Measurements from ENCODE around the gene SARNP.

Gene SARNP

GRCh38 chr12:55726971-55727370 lies 90.6 kb downstream of the SARNP start:
- no peak for TF ChIP-seq CTCF (IDR thresholded peaks at IDR 0.05; ENCODE audit: low read depth, low read length)
- no peak for DNase-seq (ENCODE audit: extremely low read depth, low read depth)

DNA sequence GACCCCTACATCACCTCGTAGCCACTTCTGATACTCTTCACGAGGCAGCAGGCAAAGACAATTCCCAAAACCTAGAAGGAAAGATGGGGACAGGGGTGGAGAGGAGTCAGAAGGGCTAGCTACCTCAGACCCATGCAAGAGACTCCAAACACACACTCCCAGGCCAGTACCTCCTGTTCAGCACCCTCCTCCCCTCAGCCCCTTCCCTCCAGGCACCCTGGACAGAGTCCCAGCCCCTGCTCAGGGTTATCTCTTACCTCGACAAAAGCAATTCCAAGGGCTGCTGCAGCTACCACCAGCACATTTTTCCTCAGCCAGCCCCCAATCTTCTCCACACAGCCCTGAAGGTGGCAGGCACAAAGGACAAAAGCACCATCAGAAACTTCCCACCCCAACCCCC lies 92.0 kb downstream of the SARNP start:
- DNase-seq (ENCODE audit: extremely low read depth, low read depth) = no peak
- TF ChIP-seq CTCF (IDR thresholded peaks at IDR 0.05; ENCODE audit: low read depth, low read length) = no peak

DNA sequence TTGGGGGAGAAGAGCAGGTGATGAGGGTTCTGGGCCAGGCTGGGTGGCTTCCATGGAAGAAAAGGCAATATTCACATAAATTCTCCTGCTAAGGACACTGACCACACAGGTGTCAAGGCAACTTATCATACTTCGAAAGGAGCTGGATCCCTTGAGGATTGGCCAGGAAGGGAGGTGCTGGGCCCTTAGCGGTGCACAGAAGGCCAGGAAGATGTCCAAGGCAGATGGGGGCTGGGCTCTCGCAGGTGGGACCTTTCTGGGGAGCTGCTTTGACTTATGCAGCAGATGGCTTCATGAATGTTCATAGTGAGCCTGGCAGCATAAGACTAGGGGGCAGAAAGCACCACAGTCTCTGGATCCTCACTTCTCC lies 92.6 kb downstream of the SARNP start:
- no peak for DNase-seq (ENCODE audit: extremely low read depth, low read depth)
- TF ChIP-seq CTCF (IDR thresholded peaks at IDR 0.05; ENCODE audit: low read depth, low read length) = no peak

GRCh38 chr12:55724226-55724939 lies 93.1 kb downstream of the SARNP start:
- DNase-seq (ENCODE audit: extremely low read depth, low read depth) = no peak
- TF ChIP-seq CTCF (IDR thresholded peaks at IDR 0.05; ENCODE audit: low read depth, low read length) = peak; percentile 68

GRCh38 chr12:55723516-55724225 lies 93.9 kb downstream of the SARNP start:
- DNase-seq (ENCODE audit: extremely low read depth, low read depth) = no peak
- TF ChIP-seq CTCF (IDR thresholded peaks at IDR 0.05; ENCODE audit: low read depth, low read length) = no peak

DNA sequence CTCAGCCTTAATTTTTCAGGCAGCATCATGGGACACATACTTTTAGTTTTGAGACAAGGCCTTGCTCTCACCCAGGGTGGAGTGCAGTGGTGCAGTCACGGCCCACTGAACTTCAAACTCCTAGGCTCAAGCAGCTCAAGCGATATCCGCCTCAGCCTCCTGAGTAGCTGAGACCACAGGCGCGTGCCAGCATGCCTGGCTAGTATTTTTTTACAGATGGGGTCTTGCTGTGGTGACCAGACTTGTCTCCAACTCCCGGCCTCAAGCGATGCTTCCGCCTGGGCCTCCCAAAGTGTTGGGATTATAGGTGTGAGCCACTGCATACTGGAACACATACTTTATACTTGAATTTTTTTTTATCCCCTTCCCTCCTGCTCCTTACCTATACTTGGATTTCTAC lies 94.6 kb downstream of the SARNP start:
- no peak for DNase-seq (ENCODE audit: extremely low read depth, low read depth)
- no peak for TF ChIP-seq CTCF (IDR thresholded peaks at IDR 0.05; ENCODE audit: low read depth, low read length)

DNA sequence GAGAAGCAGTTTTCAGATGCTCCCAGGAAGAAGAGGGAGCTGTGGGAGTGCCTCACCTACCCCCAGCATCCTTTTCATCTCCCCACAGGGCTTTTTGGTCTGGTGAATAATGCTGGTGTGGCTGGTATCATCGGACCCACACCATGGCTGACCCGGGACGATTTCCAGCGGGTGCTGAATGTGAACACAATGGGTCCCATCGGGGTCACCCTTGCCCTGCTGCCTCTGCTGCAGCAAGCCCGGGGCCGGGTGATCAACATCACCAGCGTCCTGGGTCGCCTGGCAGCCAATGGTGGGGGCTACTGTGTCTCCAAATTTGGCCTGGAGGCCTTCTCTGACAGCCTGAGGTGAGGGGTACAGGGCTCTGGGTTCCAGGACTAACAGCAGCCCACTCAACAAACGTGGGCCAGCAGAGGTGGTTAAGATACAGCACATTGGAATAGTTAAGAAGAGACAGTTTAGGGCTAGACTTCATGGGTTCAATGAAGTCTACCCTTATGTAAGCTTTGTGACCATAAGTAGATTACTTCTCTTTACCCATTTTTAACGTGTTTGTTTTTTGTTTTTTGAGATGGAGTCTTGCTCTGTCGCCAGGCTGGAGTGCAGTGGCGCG lies 95.8 kb downstream of the SARNP start:
- no peak for DNase-seq (ENCODE audit: extremely low read depth, low read depth)
- no peak for TF ChIP-seq CTCF (IDR thresholded peaks at IDR 0.05; ENCODE audit: low read depth, low read length)
